ENCODE measurements around the gene COL4A2. TPM values are rescaled to one million over a fixed set of nuclear protein-coding genes. Genes with fewer than 3 reads are reported as not detected.

Gene COL4A2
- total and polyA plus RNA-seq, 2 experiments from 2014 or later: 146 to 455 TPM

DNA sequence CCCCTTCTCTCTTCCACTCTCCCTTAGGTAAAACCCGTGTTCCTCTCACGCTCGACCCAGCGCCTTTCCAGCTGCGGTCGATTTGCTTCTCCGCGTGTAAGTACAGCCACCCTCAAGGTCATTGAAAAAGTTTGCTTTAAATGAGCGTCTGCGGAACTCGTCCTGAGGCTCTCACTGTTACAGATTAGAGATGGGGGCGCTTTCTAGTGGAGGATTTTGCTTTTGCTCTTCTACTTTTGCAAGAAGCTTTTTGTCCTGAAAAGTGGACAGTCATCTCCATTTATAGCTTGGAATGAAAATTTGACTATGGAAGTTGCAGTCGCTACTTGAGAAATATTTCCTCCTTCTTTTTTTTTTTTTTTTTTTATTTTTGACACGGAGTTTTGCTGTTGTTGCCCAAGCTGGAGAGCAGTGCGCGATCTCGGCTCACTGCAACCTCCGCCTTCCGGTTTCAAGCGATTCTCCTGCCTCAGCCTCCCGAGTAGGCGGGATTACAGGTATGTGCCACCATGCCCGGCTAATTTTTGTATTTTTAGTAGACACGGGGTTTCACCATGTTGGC is 255.0 kb downstream of the COL4A2 start:
- Histone ChIP-seq H3F3A (ENCODE audit: insufficient read depth) (peaks cover 27% of the 10 kb centered on the region), H3K4me1 (ENCODE audit: insufficient read depth) (no peaks in the 10 kb centered on the region; the same call in 1 of the 2 replicates), H3K4me3 (peak overlapping the region; percentile 100), H3K36me3 (ENCODE audit: low read depth) (no peaks in the 10 kb centered on the region), H3K79me2 (ENCODE audit: insufficient read depth) (no peaks in the 10 kb centered on the region), H3K27ac (no peak overlapping the region), H3K4me2 (ENCODE audit: unreplicated experiment) (peak overlapping the region; percentile 100), H3K9ac (peak overlapping the region; percentile 79), H2AFZ (peak overlapping the region; percentile 99), H3K27me3 (replicated peaks; ENCODE audit: insufficient read depth) (no peaks in the 10 kb centered on the region), H3K9me2 (ENCODE audit: insufficient read depth) (no peaks in the 10 kb centered on the region), H3K9me3 (ENCODE audit: low read depth) (no peaks in the 10 kb centered on the region), H4K20me1 (ENCODE audit: insufficient read depth) (no peaks in the 10 kb centered on the region)
- in situ Hi-C loops (cut with MboI): no loop called here
- WGBS, 2 experiments (ENCODE audit: low coverage in 1 of 2, low lambda C conversion rate in 2 of 2, missing lambda C conversion rate in 2 of 2): 8 to 10% methylated on average over 24 of the region's 24 CpGs
- DNase-seq: peak; percentile 59
- TF ChIP-seq EZH2phosphoT487 (IDR thresholded peaks at IDR 0.05; ENCODE audit: insufficient read depth, low read depth) (no peak), EZH2 (IDR thresholded peaks at IDR 0.05; ENCODE audit: insufficient read depth, poor library complexity, severe bottlenecking) (no peak)

Small RNA genes within 50 kb of the gene (microRNA-seq; reads per million reads assigned to microRNA genes)
- gene MIR8073 (ENCODE audit: borderline number of aligned reads): not detected

Small RNA genes within 50 kb of the gene (small RNA-seq; reads per million reads assigned to genes)
- not detected for gene MIR8073 (ENCODE audit: low read depth, low replicate concordance)

Other genes with a start within 250 kb of the COL4A2 start
- 519 and 549 TPM in 2 replicates for gene COL4A1, start 127 bp upstream of the COL4A2 start, total RNA-seq (2014; rRNA removed; shearing (Covaris generic))
- gene COL4A1, start 127 bp upstream of the COL4A2 start, polyA plus RNA-seq (2016; fragmentation: Nextera tagmentation; extraction: Ambion mirVana): 183 and 184 TPM in 2 replicates